GM21515 (cell line): Measurements from ENCODE around the gene SRP19.
"Not testable (repeated sequence)": the region's sequence is repeated elsewhere in the genome, so short reads cannot be mapped to it uniquely, and the experiment has no call there.

Experiments
- ATAC-seq: cut with Tn5 transposase; IDR thresholded peaks from one replicate; pipeline ENCODE4 v1.9.1; 2021; ENCODE audit not compliant: unreplicated experiment

SRP19 gene

DNA sequence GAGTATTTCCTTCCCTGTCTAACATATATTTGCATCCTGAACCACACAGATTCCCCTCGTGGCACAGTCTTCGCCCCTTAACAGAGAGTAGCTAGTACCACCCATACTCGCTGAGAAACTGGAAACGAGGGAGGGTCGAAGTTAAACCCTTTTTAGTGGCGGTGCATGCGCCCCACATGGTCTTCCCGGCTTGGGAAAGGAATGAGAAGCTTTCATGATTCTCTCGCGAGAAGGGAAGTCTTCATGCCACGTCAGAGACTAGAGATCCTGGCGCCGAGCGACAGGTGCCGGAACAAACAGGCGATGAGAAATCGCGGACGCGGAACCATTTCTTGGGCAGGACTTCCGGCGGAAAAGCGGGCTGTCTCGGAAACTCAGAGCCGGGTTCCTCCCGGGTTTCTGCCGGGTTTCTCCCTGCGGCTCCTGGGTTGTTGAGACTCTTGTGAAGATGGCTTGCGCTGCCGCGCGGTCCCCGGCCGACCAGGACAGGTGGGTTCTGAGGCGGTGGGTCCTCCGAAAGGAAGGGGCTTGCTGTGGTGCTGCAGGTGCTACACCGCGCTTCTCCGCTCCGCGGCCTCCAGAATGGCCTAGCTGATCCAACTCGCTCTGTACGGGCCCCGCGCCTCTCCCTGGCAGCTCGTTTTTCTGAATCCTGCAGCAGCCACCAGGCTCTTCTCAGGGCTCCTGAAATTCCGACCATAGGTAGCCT lies at the start of gene SRP19:
Gene SRP19 (plus strand): TSS at position 359 of the 709 bp plus-strand sequence. CDS start 90 bp downstream, at position 449.
- ATAC-seq, result peak; percentile 98

DNA sequence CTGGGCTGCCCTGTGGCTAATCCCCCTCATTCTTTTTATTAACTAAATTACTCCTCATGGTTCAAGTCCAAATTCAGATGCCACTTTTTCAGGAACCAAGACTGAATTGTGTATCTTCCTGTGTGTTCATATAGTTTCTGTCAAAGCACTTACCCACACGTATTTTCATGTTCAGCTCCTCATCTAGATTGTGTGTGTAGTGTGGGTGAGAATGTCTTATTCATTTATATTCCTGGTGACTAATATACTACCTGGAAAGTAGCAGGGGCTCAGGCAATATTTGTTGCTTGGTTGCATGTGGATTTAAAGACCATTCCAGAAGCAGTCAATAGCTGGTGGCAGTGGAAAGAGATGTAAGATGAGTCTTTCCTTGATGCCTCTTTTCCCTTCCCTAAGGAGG lies 48.5 kb upstream of the SRP19 start:
- no peak for ATAC-seq

DNA sequence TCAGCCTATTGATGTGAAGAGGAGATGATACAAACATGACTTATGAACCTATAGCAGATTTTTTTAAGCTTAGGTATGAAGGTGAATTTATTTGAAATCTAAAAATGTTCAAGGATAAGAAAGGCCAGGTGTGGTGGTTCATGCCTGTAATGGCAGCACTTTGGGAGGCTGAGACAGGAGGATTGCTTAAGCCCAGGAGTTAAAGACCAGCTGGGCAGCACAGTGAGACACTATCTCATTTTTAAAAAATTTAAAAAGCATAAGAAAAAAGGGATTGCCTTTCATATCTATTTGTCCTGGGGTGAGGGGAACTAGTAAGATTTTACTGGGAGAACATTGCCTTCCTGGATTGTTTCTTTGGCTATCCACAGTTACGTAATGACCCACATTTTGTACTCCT lies 40.8 kb upstream of the SRP19 start:
- no peak for ATAC-seq

DNA sequence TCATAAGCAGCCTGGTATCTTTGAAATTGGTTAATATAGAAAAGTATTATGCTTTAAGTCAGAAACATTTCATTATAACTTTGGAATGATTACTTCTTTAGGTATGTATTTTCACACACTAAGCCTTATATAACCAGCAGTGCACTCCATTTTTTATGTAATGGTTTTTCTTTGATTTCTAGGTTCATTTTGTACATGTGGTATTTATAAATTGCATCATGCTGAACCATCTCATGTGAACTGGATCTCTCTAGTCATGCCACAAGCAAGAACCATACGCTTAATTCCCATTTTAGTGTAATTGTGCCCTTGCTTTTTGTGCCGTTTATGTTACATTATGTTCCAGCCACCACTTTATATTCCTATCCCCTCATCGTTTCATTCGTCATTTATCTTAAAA lies 38.6 kb upstream of the SRP19 start:
- no peak for ATAC-seq

DNA sequence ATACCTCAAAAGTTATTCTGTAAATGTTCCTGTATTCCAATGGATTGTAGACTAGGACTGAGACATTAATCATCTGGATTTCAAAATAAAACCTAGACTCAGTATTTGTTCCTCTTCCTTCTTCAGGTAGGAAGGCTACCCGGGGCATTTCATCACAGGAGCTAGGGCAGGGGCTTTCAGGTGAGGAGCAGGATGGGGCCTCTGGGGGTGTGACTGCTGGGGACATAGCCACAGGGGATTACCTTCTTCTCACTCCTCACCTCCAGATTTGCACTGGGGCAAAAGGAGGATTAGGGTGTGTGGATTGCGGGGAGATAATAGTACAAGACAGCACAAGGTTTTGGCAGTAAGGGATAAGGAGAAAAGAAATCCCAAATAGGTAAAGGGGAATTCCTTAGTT lies 37.9 kb upstream of the SRP19 start:
- ATAC-seq, result no peak

DNA sequence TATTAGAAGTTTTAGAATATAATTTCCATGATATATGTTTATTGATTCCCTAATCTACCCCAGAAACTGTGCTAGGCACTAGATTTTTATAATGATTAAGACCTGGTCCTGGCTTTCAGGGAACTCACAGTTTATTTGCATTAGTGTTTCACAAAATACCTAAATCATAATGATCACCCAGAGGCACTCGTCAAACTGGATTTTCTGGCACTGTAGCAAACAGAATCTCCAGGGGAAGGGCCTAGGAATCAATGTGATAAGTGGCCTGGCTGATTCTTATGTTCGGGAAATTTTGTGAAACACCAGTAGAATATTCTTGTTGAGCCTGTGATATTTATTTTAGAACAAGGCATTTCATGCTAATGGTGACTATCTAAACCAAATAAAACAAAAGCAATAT lies 37.4 kb upstream of the SRP19 start:
- ATAC-seq, result no peak

DNA sequence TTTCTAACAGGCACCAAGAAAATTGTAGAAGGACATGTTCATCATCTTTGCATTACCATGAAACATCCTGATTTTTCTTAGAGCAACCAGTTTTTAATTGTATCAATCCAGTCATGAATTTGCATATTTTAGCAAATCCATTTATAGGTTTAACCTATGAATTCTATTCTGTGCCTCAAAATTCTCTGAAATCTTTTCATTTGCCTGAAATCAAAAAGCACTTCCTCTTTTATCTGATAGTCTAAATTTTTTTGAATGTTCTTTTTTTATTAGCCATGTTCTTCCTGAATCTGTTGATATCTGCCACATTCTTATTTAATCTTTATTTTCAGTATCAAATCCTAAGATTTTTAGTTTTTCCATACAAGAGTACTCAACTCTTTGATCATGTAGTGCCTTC lies 36.9 kb upstream of the SRP19 start:
- ATAC-seq, result no peak

DNA sequence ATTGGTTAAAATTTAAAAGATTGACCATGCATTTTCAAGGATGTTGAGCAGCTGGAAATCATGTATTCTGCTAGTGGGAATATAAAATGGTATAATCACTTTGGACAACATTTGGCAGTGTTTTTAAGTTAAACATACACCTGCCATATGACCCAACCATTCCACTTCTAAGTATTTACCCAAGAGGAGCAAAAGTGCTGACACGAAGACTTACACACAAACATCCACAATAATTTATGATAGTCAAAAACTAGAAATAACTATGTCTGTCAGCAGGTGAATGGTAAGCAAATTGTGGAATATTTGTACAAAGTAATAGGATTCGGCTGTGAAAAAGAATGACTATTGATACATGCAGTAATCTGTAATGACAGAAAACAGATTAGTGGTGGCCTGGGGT lies 30.7 kb upstream of the SRP19 start:
- no peak for ATAC-seq

DNA sequence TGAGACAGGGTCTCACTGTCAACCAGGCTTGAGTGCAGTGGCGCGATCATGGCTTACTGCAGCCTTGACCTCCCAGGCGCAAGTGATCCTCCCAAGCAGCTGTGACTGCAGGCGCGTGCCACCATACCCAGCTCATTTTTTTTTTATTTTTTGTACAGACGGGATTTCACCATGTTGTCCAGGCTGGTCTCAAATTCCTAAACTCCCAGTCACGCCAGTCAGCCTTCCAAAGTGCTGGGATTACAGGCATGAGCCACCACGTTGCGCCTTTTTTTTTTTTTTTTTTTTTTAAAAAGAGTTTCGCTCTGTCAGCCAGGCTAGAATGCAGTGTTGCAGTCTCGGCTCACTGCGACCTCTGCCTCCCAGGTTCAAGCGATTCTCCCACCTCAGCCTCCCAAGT lies 27.1 kb upstream of the SRP19 start:
- no peak for ATAC-seq

DNA sequence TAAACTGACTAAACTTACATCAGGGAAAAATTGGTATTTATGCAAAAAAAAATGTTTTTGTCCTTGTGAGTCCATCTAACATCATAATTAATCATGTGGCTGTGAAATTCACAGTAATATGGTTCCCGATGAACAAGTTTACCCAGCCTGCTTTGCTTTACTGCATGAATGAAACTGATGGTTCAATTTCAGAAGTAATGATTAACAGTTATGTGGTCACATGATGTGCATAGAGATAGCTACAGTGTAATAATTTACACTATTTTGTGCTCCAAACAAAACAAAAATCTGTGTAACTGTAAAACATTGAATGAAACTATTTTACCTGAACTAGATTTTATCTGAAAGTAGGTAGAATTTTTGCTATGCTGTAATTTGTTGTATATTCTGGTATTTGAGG lies 16.6 kb upstream of the SRP19 start:
- no peak for ATAC-seq

DNA sequence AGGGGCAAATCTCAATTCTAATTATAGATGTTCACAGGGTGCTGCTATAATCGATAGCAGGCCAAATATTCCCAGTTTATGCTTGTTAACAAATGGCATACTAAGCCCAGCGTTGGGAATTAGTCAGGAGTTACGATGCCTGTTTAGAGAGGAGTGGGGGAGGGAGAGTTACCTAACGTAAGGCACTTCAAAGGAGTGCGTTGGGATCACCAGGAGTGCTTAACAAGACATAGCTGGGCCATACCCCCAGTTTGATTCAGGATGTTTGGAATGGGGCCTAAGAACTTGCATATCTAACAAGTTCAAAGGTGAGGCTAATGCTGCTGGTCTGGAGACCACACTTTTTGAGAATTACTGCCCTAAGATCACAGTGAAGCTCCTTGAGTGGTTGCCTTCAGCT lies 14.5 kb upstream of the SRP19 start:
- no peak for ATAC-seq

DNA sequence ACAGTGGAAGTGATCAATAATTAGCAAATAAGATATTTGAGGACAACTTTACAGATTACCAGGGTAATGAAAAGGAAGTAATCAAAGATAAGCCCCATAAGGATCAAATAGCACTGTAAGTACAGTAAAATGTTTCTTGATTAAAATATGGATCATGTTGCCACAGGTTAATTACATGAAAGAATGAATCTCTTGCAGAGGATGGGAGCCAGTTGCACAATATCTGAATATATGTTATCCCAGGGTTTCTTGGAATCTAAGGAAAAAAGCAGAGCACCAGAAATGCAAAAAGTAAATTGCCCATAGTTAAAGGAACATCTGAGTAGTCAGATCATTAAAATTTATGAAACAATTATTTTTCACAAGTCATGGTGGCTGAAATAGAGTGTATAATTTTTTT lies 13.8 kb upstream of the SRP19 start:
- ATAC-seq, result no peak

DNA sequence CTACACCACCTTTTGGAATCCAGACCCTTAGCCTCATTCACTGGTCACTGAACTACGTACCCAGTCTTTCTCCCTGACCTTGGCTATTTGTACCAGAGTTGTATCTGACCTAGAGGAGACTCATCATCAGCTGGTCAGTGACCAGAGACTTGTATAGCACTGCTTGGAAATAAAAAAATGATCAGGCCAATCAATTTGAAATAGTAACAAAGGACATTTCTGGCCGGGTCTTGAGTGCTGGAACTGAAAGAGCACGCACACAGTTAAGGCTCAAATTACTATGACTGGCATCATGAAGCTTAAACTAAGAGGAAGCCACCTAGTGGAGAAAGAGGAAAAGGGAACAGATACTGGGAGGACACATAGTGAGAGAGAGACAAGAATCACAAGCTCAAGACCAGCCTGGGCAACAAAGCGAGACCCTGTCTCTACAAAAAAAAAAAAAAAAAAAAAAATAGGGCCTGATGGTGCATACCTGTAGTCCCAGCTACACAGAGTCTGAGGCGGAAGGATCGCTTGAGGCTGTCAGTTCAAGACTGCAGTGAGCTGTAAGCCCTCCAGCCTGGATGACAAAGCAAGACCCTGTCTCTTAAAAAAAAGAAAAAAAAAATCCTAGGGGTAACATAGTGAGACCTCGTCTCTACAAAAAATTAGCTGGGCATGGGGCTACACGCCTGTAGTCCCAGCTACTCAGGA lies 12.8 kb upstream of the SRP19 start:
- ATAC-seq, result peak; percentile 98

DNA sequence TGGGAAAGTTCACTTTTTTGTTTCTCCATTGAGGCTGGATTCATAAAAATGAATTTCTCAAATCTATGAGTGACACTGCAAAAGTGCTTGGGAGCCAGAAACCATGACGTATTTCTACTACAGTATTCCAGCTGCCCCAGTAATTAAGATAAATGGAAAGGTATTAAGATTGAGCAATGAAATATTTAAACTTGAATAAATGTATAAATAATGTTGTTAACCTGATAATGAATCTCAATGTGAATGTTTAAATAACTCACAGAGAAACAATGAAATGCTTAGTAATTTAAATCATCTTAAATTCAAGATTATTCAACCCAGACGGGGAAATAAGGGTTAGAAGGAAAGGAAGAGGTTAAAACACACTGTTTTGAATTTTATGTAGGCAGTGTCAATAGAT lies 11.2 kb upstream of the SRP19 start:
- no peak for ATAC-seq

DNA sequence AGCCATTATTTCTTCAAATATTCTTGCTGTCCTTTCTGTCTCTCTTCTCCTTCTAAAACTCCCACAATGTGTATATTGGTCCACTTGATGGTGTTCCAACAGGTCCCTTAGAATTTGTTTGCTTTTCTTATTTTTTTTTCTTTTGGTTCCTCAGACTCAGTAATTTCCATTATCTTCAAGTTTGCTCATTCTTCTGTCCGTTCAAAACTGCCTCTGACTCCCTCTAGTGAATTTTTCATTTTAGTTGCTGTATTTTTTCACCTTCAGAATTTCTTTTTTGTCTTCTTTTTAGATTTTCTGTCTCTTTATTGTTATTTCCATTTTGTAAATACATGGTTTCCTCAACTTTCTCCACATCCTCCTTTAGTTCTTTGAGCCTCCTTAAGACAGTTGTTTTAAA lies 6.4 kb upstream of the SRP19 start:
- no peak for ATAC-seq

DNA sequence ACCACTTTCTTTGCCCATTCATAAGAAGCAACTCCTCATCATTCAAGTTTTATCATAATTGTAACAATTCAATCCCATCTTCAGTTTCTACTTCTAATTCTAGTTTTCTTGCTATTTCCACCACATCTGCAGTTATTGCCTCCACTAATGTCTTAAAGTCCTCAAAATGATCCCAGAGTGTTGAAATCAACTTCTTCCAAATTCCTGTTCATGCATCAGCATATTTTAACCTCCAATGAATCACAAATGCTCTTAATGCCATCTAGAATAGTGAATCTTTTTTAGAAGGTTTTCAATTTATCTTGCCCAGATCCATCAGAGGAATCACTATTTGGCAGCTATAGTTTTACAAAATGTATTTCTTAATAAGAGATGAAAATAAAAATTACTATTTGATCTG lies 3.2 kb upstream of the SRP19 start:
- ATAC-seq, result no peak

DNA sequence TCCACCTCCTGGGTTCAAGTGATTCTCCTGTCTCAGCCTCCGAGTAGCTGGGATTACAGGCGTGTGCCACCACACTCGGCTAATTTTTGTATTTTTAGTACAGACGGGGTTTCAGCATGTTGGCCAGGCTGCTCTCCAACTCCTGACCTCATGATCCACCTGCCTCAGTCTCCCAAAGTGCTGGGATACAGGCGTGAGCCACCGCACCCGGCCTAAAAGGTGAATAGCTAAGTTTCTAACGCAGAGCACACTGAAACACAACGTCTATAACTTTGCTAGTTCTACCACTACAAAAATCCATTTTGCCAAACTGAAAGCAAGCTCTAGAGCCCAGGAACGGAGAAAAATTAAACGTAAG lies 537 bp upstream of the SRP19 start:
- not testable (repeated sequence) for ATAC-seq

DNA sequence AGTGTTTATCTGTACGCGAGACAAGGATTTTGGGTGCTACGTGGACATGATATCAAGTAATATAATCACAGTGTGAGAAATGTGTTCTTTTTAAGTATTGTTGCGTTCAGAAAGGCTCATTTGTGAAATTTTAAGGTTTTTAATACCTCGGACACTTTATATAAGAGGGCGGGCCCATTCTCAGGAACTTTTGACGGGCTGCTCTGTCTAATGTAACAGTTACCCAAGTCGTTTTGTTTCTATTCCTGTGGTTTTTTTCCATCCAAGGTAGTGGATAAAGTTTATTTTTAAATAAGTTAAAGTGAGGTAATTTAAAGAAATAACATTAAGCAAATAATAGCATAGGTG lies 525 bp downstream of the SRP19 start:
- ATAC-seq, result no peak

DNA sequence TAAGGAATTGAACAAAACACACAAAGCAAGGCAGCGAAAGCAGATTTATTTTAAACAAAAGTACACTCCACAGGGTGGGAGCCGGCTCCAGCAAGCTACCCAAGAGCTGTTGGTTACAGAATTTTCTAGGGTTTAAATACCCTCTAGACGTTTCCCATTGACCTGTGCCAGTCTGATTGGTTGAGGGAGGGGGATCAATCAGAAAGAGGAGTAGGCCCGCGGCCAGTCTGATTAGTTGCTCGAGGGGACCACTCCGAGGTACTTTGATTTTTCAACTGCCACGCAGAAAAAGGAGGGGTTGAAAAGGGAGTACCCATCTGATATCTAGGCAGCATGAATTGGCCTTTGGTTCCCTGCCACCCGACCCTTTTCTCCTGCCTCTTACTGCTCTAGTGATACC lies 998 bp downstream of the SRP19 start:
- ATAC-seq, result no peak

DNA sequence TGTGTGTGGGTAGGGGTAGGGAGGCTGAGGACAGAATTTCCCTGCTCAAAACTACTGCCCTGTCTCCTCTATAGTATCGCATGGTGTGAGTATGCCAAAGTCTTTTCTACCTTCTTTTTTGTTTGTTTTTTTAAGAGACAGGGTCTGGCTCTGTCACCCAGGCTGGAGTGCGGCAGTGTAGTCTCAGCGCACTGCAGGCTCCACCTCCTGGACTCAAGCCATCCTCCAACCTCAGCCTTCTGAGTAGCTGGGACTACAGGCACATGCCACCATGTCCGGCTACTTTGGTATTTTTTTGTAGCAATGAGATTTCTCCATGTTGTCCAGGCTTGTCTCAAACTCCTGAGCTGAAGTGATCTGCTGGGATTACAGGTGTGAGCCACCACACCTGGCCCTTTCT lies 2.5 kb downstream of the SRP19 start:
- no peak for ATAC-seq

DNA sequence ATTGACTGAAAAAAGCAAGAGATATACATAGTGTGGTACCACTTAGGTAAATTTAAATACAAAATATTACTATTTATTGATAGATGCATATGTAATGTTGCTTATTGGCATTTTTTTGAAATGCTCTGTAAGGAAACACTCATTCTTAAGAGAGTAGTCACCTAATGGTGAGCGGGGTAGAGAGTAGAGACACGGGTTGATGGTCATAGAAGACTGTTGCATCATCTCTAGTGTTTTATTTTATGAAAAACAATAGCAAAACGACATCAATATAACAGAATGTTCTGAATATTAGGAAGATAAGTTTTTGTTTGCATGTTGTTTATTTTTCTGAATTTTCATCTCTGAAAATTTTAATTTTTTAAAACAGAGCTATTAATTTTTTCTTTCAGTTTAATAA lies 4.0 kb downstream of the SRP19 start:
- ATAC-seq, result no peak

DNA sequence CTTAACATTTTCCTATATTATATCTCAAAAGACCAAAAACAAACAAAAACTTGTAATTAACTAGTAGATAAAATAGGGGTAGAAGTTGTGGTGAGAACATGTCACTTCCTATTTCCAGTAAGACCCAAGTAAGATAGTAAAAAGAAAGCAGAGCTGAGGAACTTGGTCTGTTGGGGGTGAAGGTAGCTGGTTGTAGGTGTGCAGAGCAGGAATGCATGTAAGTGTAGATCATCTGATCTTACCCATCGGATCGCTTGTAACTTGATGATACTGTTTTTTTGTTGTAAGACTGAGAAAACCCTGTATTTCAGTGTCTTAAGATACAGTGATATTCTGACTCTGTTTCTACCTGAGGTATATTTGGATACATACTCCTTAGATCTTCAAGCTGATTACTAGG lies 5.7 kb downstream of the SRP19 start:
- no peak for ATAC-seq

DNA sequence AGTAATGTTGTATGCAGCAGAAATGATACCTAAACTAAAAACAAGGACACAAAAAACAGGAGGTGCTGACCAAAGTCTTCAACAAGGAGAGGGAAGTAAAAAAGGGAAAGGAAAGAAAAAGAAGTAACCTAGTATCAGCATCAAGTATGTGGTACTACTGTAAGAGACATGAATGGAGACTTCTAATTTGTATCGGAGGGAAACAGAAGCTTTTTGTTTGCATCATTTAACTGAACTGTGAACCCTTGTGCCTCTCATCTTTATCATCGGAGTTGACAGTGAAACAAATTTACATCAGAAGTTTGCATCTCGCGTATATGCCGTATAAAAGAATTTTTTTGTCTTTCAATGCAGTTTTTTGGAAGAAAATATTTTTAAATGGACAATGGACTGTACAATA lies 6.3 kb downstream of the SRP19 start:
- ATAC-seq, result no peak
